Measurements from ENCODE around the gene TSHZ2.

The TSHZ2 gene

GRCh38 chr20:53292347-53292746, 320.2 kb downstream of the TSHZ2 start:
- no peaks in the 10 kb centered on the region for H4K20me1 ChIP-seq (ENCODE audit: insufficient read depth, low read length)
- no peaks in the 10 kb centered on the region for H3K27me3 ChIP-seq (ENCODE audit: insufficient read depth, low read length)
- no peak overlapping the region for H3K4me3 ChIP-seq (ENCODE audit: low read depth, low read length, poor library complexity, severe bottlenecking)
- H3K27ac ChIP-seq (ENCODE audit: low read depth, low read length, poor library complexity, severe bottlenecking) = no peak overlapping the region
- no peak overlapping the region for H3K9ac ChIP-seq (ENCODE audit: low read length)
- no peak overlapping the region for H2AFZ ChIP-seq (ENCODE audit: low read length)
- TF ChIP-seq CTCF (IDR thresholded peaks at IDR 0.05; ENCODE audit: low read length) (no peak), EZH2 (IDR thresholded peaks at IDR 0.05; ENCODE audit: borderline replicate concordance, low read length) (no peak)
- H3K4me1 ChIP-seq (ENCODE audit: insufficient read depth, low read length, severe bottlenecking) = no peaks in the 10 kb centered on the region
- H3K4me2 ChIP-seq (ENCODE audit: low read length) = no peak overlapping the region
- no peaks in the 10 kb centered on the region for H3K9me2 ChIP-seq (ENCODE audit: low read depth, low read length)
- no peaks in the 10 kb centered on the region for H3K79me2 ChIP-seq (ENCODE audit: insufficient read depth, low read length)
- H3K9me3 ChIP-seq (ENCODE audit: low read length) = no peaks in the 10 kb centered on the region
- H3K36me3 ChIP-seq (ENCODE audit: insufficient read depth, low read length) = no peaks in the 10 kb centered on the region
- H3F3A ChIP-seq (ENCODE audit: insufficient read depth, low read length) = no peaks in the 10 kb centered on the region

- H3K4me2 ChIP-seq (ENCODE audit: low read length) = no peak overlapping the region
- H3K4me1 ChIP-seq (ENCODE audit: insufficient read depth, low read length, severe bottlenecking) = no peaks in the 10 kb centered on the region
Measured at GRCh38 chr20:53294804-53295203, 322.6 kb downstream of the TSHZ2 start.

GRCh38 chr20:53296025-53296424, 323.9 kb downstream of the TSHZ2 start:
- Histone ChIP-seq H4K20me1 (ENCODE audit: insufficient read depth, low read length) (no peaks in the 10 kb centered on the region), H3K36me3 (ENCODE audit: insufficient read depth, low read length) (no peaks in the 10 kb centered on the region), H3K4me1 (ENCODE audit: insufficient read depth, low read length, severe bottlenecking) (no peaks in the 10 kb centered on the region), H3K4me3 (ENCODE audit: low read depth, low read length, poor library complexity, severe bottlenecking) (no peak overlapping the region), H3K4me2 (ENCODE audit: low read length) (no peak overlapping the region), H3K9me2 (ENCODE audit: low read depth, low read length) (no peaks in the 10 kb centered on the region), H3K27ac (ENCODE audit: low read depth, low read length, poor library complexity, severe bottlenecking) (no peak overlapping the region), H3K79me2 (ENCODE audit: insufficient read depth, low read length) (no peaks in the 10 kb centered on the region), H2AFZ (ENCODE audit: low read length) (no peak overlapping the region), H3F3A (ENCODE audit: insufficient read depth, low read length) (no peaks in the 10 kb centered on the region), H3K27me3 (ENCODE audit: insufficient read depth, low read length) (no peaks in the 10 kb centered on the region), H3K9ac (ENCODE audit: low read length) (no peak overlapping the region), H3K9me3 (ENCODE audit: low read length) (no peaks in the 10 kb centered on the region)
- TF ChIP-seq EZH2 (IDR thresholded peaks at IDR 0.05; ENCODE audit: borderline replicate concordance, low read length) (no peak), CTCF (IDR thresholded peaks at IDR 0.05; ENCODE audit: low read length) (no peak)

More at GRCh38 chr20:53294804-53295203, 322.6 kb downstream of the TSHZ2 start:
- H3F3A ChIP-seq (ENCODE audit: insufficient read depth, low read length) = no peaks in the 10 kb centered on the region
- no peak overlapping the region for H3K9ac ChIP-seq (ENCODE audit: low read length)
- H3K79me2 ChIP-seq (ENCODE audit: insufficient read depth, low read length) = no peaks in the 10 kb centered on the region
- H3K4me3 ChIP-seq (ENCODE audit: low read depth, low read length, poor library complexity, severe bottlenecking) = no peak overlapping the region
- TF ChIP-seq CTCF (IDR thresholded peaks at IDR 0.05; ENCODE audit: low read length) (no peak), EZH2 (IDR thresholded peaks at IDR 0.05; ENCODE audit: borderline replicate concordance, low read length) (no peak)
- H3K9me3 ChIP-seq (ENCODE audit: low read length) = no peaks in the 10 kb centered on the region
- no peaks in the 10 kb centered on the region for H3K27me3 ChIP-seq (ENCODE audit: insufficient read depth, low read length)
- no peaks in the 10 kb centered on the region for H3K9me2 ChIP-seq (ENCODE audit: low read depth, low read length)
- no peak overlapping the region for H2AFZ ChIP-seq (ENCODE audit: low read length)
- no peaks in the 10 kb centered on the region for H3K36me3 ChIP-seq (ENCODE audit: insufficient read depth, low read length)
- H4K20me1 ChIP-seq (ENCODE audit: insufficient read depth, low read length) = no peaks in the 10 kb centered on the region
- H3K27ac ChIP-seq (ENCODE audit: low read depth, low read length, poor library complexity, severe bottlenecking) = no peak overlapping the region

Measured in OCI-LY1 (cell line).